ENCODE results near the gene ENOSF1.

DNA sequence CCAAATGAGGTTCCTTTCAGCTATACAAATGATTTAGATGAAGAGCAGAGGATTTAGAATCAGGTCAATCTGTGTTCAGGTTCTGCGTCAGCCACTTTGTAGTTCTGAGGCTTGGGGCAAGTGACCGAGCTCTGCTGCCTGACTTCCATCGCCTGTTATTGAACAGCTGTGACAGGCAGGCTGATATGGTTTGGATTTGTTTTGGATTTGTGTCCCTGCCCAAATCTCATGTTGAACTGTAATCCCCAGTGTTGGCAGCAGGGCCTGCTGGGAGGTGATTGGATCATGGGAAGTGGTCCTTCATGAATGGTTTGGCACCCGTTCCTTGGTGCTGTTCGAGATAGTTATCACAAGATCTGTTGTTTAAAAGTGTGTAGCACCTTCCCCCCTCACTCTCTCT lies 36.4 kb downstream of the ENOSF1 start:
- TF ChIP-seq, protein P1, sequence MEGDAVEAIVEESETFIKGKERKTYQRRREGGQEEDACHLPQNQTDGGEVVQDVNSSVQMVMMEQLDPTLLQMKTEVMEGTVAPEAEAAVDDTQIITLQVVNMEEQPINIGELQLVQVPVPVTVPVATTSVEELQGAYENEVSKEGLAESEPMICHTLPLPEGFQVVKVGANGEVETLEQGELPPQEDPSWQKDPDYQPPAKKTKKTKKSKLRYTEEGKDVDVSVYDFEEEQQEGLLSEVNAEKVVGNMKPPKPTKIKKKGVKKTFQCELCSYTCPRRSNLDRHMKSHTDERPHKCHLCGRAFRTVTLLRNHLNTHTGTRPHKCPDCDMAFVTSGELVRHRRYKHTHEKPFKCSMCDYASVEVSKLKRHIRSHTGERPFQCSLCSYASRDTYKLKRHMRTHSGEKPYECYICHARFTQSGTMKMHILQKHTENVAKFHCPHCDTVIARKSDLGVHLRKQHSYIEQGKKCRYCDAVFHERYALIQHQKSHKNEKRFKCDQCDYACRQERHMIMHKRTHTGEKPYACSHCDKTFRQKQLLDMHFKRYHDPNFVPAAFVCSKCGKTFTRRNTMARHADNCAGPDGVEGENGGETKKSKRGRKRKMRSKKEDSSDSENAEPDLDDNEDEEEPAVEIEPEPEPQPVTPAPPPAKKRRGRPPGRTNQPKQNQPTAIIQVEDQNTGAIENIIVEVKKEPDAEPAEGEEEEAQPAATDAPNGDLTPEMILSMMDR (IDR thresholded peaks at IDR 0.05): no peak
- no peak for TF ChIP-seq EZH2 (IDR thresholded peaks at IDR 0.05; ENCODE audit: borderline replicate concordance, insufficient read depth, low read depth, low read length, poor library complexity, severe bottlenecking)
